Measurements from ENCODE around the gene CDK5RAP2.

DNA sequence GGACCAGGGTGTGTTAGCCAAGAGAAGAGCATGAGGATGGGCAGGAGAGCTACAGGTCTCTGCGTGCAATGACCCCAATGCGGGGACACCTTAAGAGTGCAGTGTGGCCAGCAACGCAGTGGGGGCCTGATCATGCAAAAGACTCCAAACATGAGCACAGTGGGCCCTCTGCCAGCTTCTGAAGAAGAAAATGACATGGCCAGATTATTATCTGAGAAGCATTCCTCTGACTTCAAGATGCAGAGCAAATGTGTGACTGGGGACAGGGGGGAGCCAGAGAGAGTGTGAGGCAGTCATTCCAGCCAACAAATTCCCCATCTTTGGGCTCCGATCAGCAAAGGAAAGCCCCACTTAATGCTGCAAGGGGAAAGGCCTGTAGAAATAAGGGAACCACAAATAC, 229.4 kb downstream of the CDK5RAP2 start:
- TF ChIP-seq CTCF (IDR thresholded peaks at IDR 0.05; ENCODE audit: low read depth, low read length) (no peak), POLR2A (IDR thresholded peaks at IDR 0.05; ENCODE audit: extremely low read depth, insufficient read length) (no peak), MYC (IDR thresholded peaks at IDR 0.05; ENCODE audit: low read depth, low read length) (no peak), MAX (IDR thresholded peaks at IDR 0.05; ENCODE audit: low read depth, low read length) (no peak)

Measured in NB4 (cell line).